ENCODE data around the gene DCPS.

DCPS gene

DNA sequence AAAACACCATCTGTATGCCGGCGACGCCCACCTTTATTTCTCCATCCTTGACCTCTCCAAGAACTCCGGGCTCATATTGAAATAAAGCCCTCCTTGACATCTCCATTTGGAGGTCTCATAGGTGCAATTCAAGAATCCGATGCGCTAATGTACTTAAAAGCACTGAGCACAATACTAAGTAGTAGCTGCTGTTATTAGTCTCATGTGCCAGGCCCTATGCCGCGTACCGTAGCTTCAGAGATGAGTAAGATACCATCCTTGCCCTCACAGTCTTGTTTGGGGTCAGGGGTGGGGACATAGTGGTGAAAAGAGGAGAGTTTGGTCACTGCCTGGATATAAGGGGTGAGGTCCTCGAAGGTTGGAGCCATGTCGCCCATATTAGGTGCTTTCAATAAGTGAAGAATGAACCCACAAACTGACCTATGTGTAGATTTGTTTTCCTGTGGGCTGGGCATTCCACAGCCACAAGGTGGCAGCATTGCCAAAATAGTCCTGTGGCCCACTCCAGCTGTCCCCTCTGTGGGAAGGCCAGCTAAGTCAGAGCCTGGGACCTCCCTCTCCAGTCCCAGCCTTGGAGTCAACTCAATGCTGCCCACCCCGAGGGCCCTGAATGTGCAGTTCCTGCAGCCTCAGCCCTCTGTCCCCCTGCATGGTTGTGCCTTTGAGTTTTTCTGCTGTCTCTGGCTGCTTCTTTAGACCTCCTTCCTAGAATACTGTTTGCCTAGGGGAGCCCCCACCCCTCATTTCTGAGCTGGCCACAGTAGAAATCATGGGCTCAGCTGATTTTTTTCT is 6.5 kb downstream of the DCPS start:
- H3K27me3 ChIP-seq, result no peaks in the 10 kb centered on the region
- H3K4me3 ChIP-seq (ENCODE audit: low read depth, low read length), result no peak overlapping the region
- H3K9me3 ChIP-seq, result no peaks in the 10 kb centered on the region
- DNase-seq, result peak; percentile 74
- TF ChIP-seq, protein P1, sequence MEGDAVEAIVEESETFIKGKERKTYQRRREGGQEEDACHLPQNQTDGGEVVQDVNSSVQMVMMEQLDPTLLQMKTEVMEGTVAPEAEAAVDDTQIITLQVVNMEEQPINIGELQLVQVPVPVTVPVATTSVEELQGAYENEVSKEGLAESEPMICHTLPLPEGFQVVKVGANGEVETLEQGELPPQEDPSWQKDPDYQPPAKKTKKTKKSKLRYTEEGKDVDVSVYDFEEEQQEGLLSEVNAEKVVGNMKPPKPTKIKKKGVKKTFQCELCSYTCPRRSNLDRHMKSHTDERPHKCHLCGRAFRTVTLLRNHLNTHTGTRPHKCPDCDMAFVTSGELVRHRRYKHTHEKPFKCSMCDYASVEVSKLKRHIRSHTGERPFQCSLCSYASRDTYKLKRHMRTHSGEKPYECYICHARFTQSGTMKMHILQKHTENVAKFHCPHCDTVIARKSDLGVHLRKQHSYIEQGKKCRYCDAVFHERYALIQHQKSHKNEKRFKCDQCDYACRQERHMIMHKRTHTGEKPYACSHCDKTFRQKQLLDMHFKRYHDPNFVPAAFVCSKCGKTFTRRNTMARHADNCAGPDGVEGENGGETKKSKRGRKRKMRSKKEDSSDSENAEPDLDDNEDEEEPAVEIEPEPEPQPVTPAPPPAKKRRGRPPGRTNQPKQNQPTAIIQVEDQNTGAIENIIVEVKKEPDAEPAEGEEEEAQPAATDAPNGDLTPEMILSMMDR (IDR thresholded peaks at IDR 0.05; ENCODE audit: low read depth, low read length), result peak; percentile 77
- no peaks in the 10 kb centered on the region for H3K4me1 ChIP-seq
- peaks cover 3% of the 10 kb centered on the region; the same call in 1 of the 2 replicates for H3K36me3 ChIP-seq

DNA sequence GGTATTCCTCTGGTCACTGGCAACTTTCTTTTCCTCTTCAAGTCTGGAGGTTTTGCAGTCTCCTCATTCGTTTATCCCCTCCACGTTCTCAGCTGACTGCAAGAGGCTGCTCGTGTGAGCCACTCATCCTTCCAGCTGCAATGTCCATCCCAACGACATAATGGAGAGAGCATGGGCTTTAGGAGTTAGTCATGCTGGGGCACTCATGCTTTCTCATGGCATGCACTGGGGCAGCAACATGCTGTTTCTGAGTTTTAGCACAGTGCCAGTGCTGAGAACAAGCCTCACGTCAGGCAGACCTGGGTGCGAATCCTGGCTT is 7.1 kb downstream of the DCPS start:
- DNase-seq, result no peak
- no peaks in the 10 kb centered on the region for H3K4me1 ChIP-seq
- H3K4me3 ChIP-seq (ENCODE audit: low read depth, low read length), result no peak overlapping the region
- peaks cover 3% of the 10 kb centered on the region; the same call in 1 of the 2 replicates for H3K36me3 ChIP-seq
- no peaks in the 10 kb centered on the region for H3K9me3 ChIP-seq
- TF ChIP-seq, protein P1 (IDR thresholded peaks at IDR 0.05; ENCODE audit: low read depth, low read length), result no peak
- H3K27me3 ChIP-seq, result no peaks in the 10 kb centered on the region

DNA sequence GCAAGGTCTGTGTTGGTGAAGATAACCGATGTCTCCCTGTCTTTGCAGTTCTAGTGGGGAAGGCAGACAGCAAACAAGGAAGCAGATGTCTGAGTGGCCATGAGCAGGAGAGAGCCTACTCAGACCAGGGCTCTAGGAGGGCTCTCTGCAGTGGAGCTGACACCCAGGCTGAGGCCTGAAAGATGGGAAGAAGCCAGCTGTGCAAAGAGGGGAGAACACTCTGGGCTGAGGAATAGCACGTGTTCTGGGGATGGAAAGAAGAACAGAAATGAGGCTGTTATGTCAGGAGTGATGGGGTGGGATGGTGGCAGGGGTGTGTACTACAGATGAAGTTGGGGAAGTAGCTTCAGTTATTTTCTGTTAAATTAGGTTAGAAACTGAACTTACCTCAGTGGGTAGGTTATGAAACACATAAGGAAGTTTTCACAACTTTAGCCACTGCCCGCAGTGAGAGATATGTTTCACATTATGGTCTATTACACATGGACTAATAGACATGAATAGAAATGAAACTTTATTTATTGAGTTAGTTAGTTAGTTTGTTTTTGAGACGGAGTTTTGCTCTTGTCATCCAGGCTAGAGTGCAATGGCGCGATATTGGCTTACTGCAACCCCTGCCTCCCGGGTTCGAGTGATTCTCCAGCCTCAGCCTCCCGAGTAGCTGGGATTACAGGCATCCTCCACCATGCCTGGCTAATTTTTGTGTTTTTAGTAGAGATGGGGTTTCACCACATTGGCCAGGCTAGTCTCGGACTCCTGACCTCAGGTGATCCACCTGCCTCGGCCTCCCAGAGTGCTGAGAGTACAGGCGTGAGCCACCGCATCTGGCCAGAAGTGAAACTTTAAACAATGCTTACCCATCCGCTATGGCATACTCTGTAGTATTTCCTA is 7.8 kb downstream of the DCPS start:
- H3K36me3 ChIP-seq, result peaks cover 3% of the 10 kb centered on the region; the same call in 1 of the 2 replicates

DNA sequence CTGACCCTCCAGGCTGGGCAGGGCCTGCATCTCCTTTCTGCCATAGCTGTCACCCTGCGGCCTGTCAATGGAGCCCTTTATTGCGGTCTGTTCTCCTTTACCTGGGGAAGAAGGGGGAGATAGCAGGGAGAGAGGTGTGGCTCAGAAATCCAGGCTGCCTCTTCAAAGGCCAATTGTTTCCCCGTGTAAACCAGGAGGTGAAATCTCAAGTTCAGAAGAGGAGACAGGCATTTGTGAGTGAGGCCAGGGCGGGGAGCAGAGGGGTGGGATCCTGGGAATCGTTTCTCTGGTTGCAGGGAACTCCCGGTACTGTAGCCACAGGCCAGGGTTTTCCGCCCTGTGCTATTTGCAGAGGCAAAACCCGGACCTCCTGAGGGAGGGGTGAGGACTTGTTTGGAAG is 9.1 kb downstream of the DCPS start:
- TF ChIP-seq, protein P1 (IDR thresholded peaks at IDR 0.05; ENCODE audit: low read depth, low read length), result no peak
- H3K4me3 ChIP-seq (ENCODE audit: low read depth, low read length), result no peak overlapping the region
- no peak for DNase-seq
- H3K27me3 ChIP-seq, result no peaks in the 10 kb centered on the region
- no peaks in the 10 kb centered on the region for H3K9me3 ChIP-seq
- H3K4me1 ChIP-seq, result peaks cover 3% of the 10 kb centered on the region
- peaks cover 3% of the 10 kb centered on the region; the same call in 1 of the 2 replicates for H3K36me3 ChIP-seq

More for the DNA sequence above, 7.8 kb downstream of the DCPS start:
- H3K4me1 ChIP-seq, result no peaks in the 10 kb centered on the region
- H3K27me3 ChIP-seq, result no peaks in the 10 kb centered on the region
- TF ChIP-seq, protein P1 (IDR thresholded peaks at IDR 0.05; ENCODE audit: low read depth, low read length), result no peak
- no peak overlapping the region for H3K4me3 ChIP-seq (ENCODE audit: low read depth, low read length)
- no peak for DNase-seq
- H3K9me3 ChIP-seq, result no peaks in the 10 kb centered on the region

DNA sequence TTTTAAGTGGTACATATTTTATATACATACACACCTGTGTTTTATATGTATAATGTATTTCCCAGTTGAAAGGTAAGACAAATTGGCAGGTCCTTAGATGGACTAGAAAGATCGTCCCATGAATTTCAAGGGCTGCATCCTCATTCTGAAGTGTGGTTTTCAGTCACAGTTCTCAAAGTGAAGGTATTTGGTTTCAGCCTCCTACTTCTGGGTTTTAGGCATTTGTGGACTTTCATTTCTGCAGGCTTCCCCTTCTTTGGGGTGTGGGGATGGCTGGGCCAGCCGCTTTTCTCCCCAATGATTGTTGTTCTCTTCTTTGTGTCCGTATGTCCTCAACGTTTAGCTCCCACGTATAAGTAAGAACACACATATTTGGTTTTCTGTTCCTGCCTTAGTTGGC is 10.0 kb downstream of the DCPS start:
- H3K4me3 ChIP-seq (ENCODE audit: low read depth, low read length), result no peak overlapping the region
- no peak for DNase-seq
- H3K9me3 ChIP-seq, result no peaks in the 10 kb centered on the region
- TF ChIP-seq, protein P1 (IDR thresholded peaks at IDR 0.05; ENCODE audit: low read depth, low read length), result no peak
- H3K4me1 ChIP-seq, result peaks cover 3% of the 10 kb centered on the region
- no peaks in the 10 kb centered on the region for H3K27me3 ChIP-seq
- H3K36me3 ChIP-seq, result peaks cover 3% of the 10 kb centered on the region; the same call in 1 of the 2 replicates

Data from BE2C (cell line).